ENCODE measurements around the gene XK.

Gene XK

GRCh38 chrX:37776283-37776986 lies 90.8 kb downstream of the XK start:
- Histone ChIP-seq H3K4me1 (ENCODE audit: control insufficient read depth, insufficient read depth, low read length) (no peaks in the 10 kb centered on the region), H3K36me3 (ENCODE audit: control insufficient read depth, insufficient read depth, low read length) (no peaks in the 10 kb centered on the region), H3K9ac (ENCODE audit: low read depth, low read length) (no peak overlapping the region), H3K27me3 (ENCODE audit: control insufficient read depth, insufficient read depth, low read length) (no peaks in the 10 kb centered on the region), H3K27ac (ENCODE audit: low read depth, low read length) (no peak overlapping the region), H3K9me3 (ENCODE audit: control insufficient read depth, insufficient read depth, low read length) (no peaks in the 10 kb centered on the region), H3K4me3 (ENCODE audit: low read depth, low read length) (no peak overlapping the region)

GRCh38 chrX:37776987-37777325 lies 91.4 kb downstream of the XK start:
- no peaks in the 10 kb centered on the region for H3K9me3 ChIP-seq (ENCODE audit: control insufficient read depth, insufficient read depth, low read length)
- H3K36me3 ChIP-seq (ENCODE audit: control insufficient read depth, insufficient read depth, low read length), result no peaks in the 10 kb centered on the region
- no peak overlapping the region for H3K4me3 ChIP-seq (ENCODE audit: low read depth, low read length)
- no peaks in the 10 kb centered on the region for H3K4me1 ChIP-seq (ENCODE audit: control insufficient read depth, insufficient read depth, low read length)
- H3K27ac ChIP-seq (ENCODE audit: low read depth, low read length), result no peak overlapping the region
- H3K27me3 ChIP-seq (ENCODE audit: control insufficient read depth, insufficient read depth, low read length), result no peaks in the 10 kb centered on the region
- no peak overlapping the region for H3K9ac ChIP-seq (ENCODE audit: low read depth, low read length)

GRCh38 chrX:37779857-37780256 lies 94.3 kb downstream of the XK start, which contains the start of gene CYBB:
TSS of gene CYBB (plus strand) at chrX:37780059. CDS start at chrX:37780078, 19 bp downstream.
- Histone ChIP-seq H3K27ac (ENCODE audit: low read depth, low read length) (no peak within 1 kb of the TSS), H3K9ac (ENCODE audit: low read depth, low read length) (no peak within 1 kb of the TSS), H3K9me3 (ENCODE audit: control insufficient read depth, insufficient read depth, low read length) (no peaks in the 10 kb centered on the region), H3K4me3 (ENCODE audit: low read depth, low read length) (no peak within 1 kb of the TSS), H3K4me1 (ENCODE audit: control insufficient read depth, insufficient read depth, low read length) (no peaks in the 10 kb centered on the region), H3K36me3 (ENCODE audit: control insufficient read depth, insufficient read depth, low read length) (no peaks in the 10 kb centered on the region), H3K27me3 (ENCODE audit: control insufficient read depth, insufficient read depth, low read length) (no peaks in the 10 kb centered on the region)

- Histone ChIP-seq H3K9me3 (ENCODE audit: control insufficient read depth, insufficient read depth, low read length) (no peaks in the 10 kb centered on the region), H3K4me3 (ENCODE audit: low read depth, low read length) (no peak overlapping the region), H3K27me3 (ENCODE audit: control insufficient read depth, insufficient read depth, low read length) (no peaks in the 10 kb centered on the region), H3K36me3 (ENCODE audit: control insufficient read depth, insufficient read depth, low read length) (no peaks in the 10 kb centered on the region), H3K4me1 (ENCODE audit: control insufficient read depth, insufficient read depth, low read length) (no peaks in the 10 kb centered on the region), H3K27ac (ENCODE audit: low read depth, low read length) (no peak overlapping the region), H3K9ac (ENCODE audit: low read depth, low read length) (no peak overlapping the region)
Observed at GRCh38 chrX:37781081-37781480, 95.5 kb downstream of the XK start.

Measured in HUES48 (cell line).